BJ (cell line): ENCODE results near the gene ADARB1. TPM values are rescaled to one million over a fixed set of nuclear protein-coding genes. Genes with fewer than 3 reads are reported as not detected.

Experiments used
- CTCF ChIA-PET: fragments of 350-600 bp; formaldehyde crosslinking; extraction: SDS; loops from one replicate; lab custom pipeline; 2021; ENCODE audit warnings: antibody characterized with exemption, inconsistent platforms; lab: Yijun Ruan, JAX
- POLR2A ChIA-PET: fragments of 300-600 bp; sonication (Branson Sonifier 250); formaldehyde crosslinking; extraction: SDS; loops from one replicate; lab custom pipeline; 2021; ENCODE audit warnings: antibody characterized with exemption; lab: Charles Lee
- DNase-seq: peaks from one replicate; pipeline ENCODE4 v3.0.0-alpha.2; 2011; ENCODE audit warnings: low read depth
- H3K27me3 ChIP-seq: 2 replicates; pipeline ENCODE4 v1.6.0; 2011; ENCODE audit warnings: low read length; ENCODE audit not compliant: control insufficient read depth, insufficient read depth
- H3K36me3 ChIP-seq: 2 replicates; pipeline ENCODE4 v1.5.1; 2011; ENCODE audit warnings: low read length; ENCODE audit not compliant: control insufficient read depth, insufficient read depth
- H3K4me3 ChIP-seq: 2 replicates; pipeline ENCODE4 v1.5.1; 2011; ENCODE audit warnings: low read depth, mild to moderate bottlenecking, control low read depth, low read length
- polyA plus RNA-seq: library from polyadenylated mRNA; depleted of rRNA; stranded (reverse); fragments of >200 nt; gene quantifications from 2 replicates; pipeline ENCODE4 v1.2.3, GENCODE V29; 2011
- TF ChIP-seq, protein P1 (sequence below): IDR thresholded peaks from 2 replicates; pipeline ENCODE4 v1.5.1; 2011; ENCODE audit warnings: low read depth, mild to moderate bottlenecking, control low read depth, inconsistent platforms, low read length, moderate library complexity; ENCODE audit not compliant: insufficient read depth

Gene ADARB1
- polyA plus RNA-seq, 1 experiment: 10.9 TPM

DNA sequence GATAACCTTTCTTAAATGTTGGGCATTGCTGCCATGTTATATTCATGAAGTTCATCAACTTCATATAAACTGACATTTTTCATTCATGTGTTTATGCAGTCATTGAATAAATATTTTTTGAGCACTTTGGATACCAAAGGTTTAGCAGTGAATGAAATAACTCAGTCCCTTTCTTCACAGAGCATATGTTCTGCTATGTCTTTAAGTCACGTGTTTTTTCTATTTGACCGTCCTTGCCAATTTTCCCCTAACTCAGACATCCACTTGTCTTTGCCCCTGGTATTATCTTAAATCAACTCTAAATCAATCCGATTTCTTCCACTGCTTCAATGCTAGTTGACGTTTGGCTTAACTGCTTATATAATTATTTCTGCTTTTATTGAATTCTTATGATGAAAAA is 16.6 kb downstream of the ADARB1 start:
- H3K36me3 ChIP-seq: no peaks in the 10 kb centered on the region
- no peak for DNase-seq
- no peaks in the 10 kb centered on the region for H3K27me3 ChIP-seq
- TF ChIP-seq, protein P1, sequence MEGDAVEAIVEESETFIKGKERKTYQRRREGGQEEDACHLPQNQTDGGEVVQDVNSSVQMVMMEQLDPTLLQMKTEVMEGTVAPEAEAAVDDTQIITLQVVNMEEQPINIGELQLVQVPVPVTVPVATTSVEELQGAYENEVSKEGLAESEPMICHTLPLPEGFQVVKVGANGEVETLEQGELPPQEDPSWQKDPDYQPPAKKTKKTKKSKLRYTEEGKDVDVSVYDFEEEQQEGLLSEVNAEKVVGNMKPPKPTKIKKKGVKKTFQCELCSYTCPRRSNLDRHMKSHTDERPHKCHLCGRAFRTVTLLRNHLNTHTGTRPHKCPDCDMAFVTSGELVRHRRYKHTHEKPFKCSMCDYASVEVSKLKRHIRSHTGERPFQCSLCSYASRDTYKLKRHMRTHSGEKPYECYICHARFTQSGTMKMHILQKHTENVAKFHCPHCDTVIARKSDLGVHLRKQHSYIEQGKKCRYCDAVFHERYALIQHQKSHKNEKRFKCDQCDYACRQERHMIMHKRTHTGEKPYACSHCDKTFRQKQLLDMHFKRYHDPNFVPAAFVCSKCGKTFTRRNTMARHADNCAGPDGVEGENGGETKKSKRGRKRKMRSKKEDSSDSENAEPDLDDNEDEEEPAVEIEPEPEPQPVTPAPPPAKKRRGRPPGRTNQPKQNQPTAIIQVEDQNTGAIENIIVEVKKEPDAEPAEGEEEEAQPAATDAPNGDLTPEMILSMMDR: no peak
- ChIA-PET CTCF (interaction anchor here (0.6 to 2.4 kb wide), 6 partner anchors 10 to 46 kb away, joined by 3 to 13 read pairs (median 3); no protein-coding TSS in a partner anchor), POLR2A (no interaction called here)
- no peak overlapping the region for H3K4me3 ChIP-seq

DNA sequence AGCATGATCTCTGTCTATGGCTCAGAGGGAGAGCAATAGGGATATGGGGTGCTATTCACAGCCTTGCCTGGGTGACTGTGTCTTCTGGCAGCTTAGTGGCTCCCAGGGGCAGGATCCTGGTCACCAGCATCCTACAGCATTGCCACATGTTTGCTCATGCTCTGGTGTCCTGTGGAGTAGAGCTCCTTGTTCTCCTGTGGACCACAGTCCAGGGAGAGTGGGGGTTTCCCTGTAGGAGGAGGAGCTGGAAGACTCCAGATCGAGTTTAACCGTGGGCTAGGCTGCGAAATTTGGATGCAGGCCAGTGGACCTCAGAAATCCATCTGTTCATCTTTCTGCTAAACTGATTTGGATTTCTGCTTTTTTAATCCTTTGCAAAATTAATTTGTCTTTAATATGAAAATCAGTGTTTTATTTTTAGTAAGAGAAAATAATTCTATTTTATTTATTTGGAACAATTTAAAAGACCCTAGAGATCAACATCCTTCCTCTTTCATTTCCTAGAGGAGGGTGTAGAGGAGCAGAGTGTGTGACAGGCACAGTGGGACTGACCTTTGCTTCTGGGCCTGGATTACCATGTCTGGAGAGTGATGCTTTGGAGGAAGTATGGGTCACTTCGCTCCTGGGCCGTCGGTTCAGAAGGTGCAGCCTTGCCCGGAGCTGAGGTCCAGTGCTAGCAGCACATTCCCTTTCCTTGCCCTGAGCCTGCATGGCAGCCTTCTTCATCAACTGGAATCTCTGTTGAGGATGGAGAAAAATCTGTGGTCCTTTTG is 17.4 kb downstream of the ADARB1 start:
- H3K27me3 ChIP-seq: no peaks in the 10 kb centered on the region
- ChIA-PET POLR2A (no interaction called here), CTCF (interaction anchor here (0.6 to 2.4 kb wide), 4 partner anchors 10 to 45 kb away, joined by 3 to 13 read pairs (median 3); no protein-coding TSS in a partner anchor)
- no peak for DNase-seq
- H3K36me3 ChIP-seq: no peaks in the 10 kb centered on the region
- H3K4me3 ChIP-seq: no peak overlapping the region
- TF ChIP-seq, protein P1: no peak

DNA sequence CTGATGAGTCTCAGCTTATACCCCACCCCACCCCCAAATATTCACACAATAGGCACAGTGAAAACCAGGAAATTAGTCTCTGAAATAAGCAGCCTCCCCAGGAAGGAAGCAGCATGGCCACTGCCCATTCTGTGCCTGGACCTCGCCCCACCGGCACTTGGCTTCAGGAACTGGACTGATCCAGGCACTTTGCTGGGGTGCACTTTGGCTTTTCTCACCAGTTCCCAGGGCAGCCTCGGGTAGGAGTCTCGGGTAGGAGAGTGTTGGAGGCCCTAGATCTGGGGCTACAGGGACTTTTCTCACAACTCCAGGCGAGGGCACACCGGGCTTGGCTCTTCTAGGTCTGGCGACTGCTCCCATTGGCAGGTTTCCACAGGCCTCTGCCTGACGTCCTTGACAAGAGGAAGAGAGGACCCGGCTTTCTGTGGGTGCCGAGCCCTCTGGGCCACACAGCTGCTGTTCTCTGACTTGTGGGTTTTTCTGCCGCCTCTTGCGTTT is 18.7 kb downstream of the ADARB1 start:
- DNase-seq: no peak
- ChIA-PET POLR2A (no interaction called here), CTCF (interaction anchor here (2.4 kb wide), 1 partner anchor 9 kb away, joined by 13 read pairs; no protein-coding TSS in a partner anchor)
- Histone ChIP-seq H3K36me3 (no peaks in the 10 kb centered on the region), H3K4me3 (no peak overlapping the region), H3K27me3 (no peaks in the 10 kb centered on the region)
- TF ChIP-seq, protein P1: no peak

DNA sequence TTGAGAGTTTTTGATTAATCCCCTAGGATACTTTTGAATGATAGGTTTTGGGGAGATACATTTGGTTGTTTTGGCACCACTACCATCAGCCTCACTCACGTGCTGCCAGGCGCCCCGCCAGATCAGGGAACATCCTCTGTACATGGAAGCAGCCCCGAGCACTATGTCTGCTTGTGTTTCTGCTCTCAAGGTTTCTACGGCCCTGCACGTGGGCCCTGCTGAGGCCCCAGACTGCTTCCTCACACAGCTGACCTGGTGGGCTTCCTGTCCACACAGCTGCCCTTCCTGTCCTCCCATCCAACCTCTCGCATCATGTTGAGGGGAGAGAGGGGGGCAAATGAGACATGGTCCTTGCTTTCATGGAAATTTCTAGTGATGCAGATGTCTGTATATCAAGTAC is 20.0 kb downstream of the ADARB1 start:
- Histone ChIP-seq H3K27me3 (no peaks in the 10 kb centered on the region), H3K36me3 (no peaks in the 10 kb centered on the region), H3K4me3 (no peak overlapping the region)
- TF ChIP-seq, protein P1: no peak
- ChIA-PET POLR2A (no interaction called here), CTCF (no interaction called here)
- no peak for DNase-seq

DNA sequence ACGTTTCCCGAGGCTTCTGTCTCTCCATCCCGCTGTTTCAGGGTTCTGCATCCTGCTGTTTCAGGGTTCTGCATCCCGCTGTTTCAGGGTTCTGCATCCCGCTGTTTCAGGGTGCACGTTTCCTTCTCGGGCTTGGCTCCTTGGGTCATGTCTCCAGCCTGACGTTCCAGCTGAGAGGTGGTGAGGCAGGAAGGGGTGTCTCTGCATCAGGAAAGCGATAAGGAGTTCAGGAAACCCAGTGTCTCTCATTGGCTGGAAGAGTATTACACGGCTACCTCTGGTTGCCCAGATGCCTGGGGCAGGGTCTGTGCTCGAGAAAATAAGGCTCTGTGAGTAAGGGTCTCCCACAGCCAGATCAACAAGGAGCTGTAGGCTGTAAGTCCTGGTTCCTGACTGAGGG is 21.1 kb downstream of the ADARB1 start:
- no peak overlapping the region for H3K4me3 ChIP-seq
- DNase-seq: no peak
- H3K36me3 ChIP-seq: no peaks in the 10 kb centered on the region
- ChIA-PET CTCF (interaction anchor here (0.7 to 1.5 kb wide), 2 partner anchors 10 to 41 kb away, joined by 3 to 5 read pairs; no protein-coding TSS in a partner anchor), POLR2A (no interaction called here)
- TF ChIP-seq, protein P1: no peak
- H3K27me3 ChIP-seq: no peaks in the 10 kb centered on the region
